Right lobe of liver (tissue), 6 donors: ENCODE data around the gene S100P. TPM values are rescaled to one million over a fixed set of nuclear protein-coding genes. Genes with fewer than 3 reads are reported as not detected.

Experiments used
- ATAC-seq, 4 donors: fragments of 200-7000 bp; cut with Tn5 transposase; one replicate each; pipeline ENCODE4 v1.9.1; 2020; ENCODE audit warnings: mild to moderate bottlenecking in 4 of 4, moderate library complexity in 4 of 4
- DNase-seq, 3 donors: peaks; one replicate each; pipeline ENCODE4 v3.0.0-alpha.2; 2020
- H3K27ac ChIP-seq, 3 donors: fragments of 200-600 bp; one replicate each; pipeline ENCODE4 v1.8.0; 2022
- H3K27me3 ChIP-seq, 2 donors: fragments of 200-600 bp; one replicate each; pipeline ENCODE4 v1.8.0; 2022
- H3K36me3 ChIP-seq, 4 donors: fragments of 200-600 bp; sonication (generic) in 1 of 4; one replicate each; pipeline versions ENCODE4 v1.5.1 to v1.8.0; 2017 to 2022; ENCODE audit warnings: control low read depth in 1 of 4
- H3K4me1 ChIP-seq, 4 donors: fragments of 200-600 bp; sonication (generic) in 1 of 4; one replicate each; pipeline versions ENCODE4 v1.5.1 to v1.8.0; 2017 to 2022; ENCODE audit warnings: control low read depth in 1 of 4
- H3K4me3 ChIP-seq, 3 donors: fragments of 200-600 bp; one replicate each; pipeline ENCODE4 v1.8.0; 2022
- H3K9me3 ChIP-seq, 4 donors: fragments of 200-600 bp; sonication (generic) in 1 of 4; one replicate each; pipeline versions ENCODE4 v1.5.1 to v1.8.0; 2017 to 2022; ENCODE audit warnings: control low read depth in 1 of 4
- POLR2A ChIP-seq: fragments of 450-650 bp; IDR thresholded peaks from one replicate; pipeline ENCODE4 v1.6.1; 2017; ENCODE audit warnings: antibody characterized with exemption, mild to moderate bottlenecking
- WGBS: methylation state at CpG from one replicate; pipeline ENCODE4 v1.1.6; 2018; ENCODE audit warnings: low coverage, low lambda C conversion rate; ENCODE audit not compliant: insufficient coverage; ENCODE audit errors: missing lambda C conversion rate; 5-methylcytosine and 5-hydroxymethylcytosine counted together
- intact Hi-C, 2 donors: fragments of 100-400 bp; cut with DNase I; formaldehyde crosslinking; loops; one replicate each; pipeline versions ENCODE4 v1.11.2 to v1.14.1; 2022
- total RNA-seq, 6 experiments: library from RNA; depleted of rRNA in 2 of 6; stranded (reverse); fragments of >200 nt in 2 of 6; fragmentation: NEBNext Ultra II Directional in 3 of 6; extraction: Animal tissue kit (Norgen Biotek cat#: 25700) in 3 of 6; gene quantifications; one replicate each; pipeline versions ENCODE4 v1.1.0 to v1.2.4, GENCODE V29; 2016 to 2023
- TF ChIP-seq, protein P1 (sequence below), 4 donors: fragments of 200-600 bp in 3 of 4; fragments of 450-650 bp in 1 of 4; IDR thresholded peaks; one replicate each; pipeline versions ENCODE4 v1.5.1 to v1.8.0; 2016 to 2022; ENCODE audit warnings: antibody characterized with exemption in 4 of 4, mild to moderate bottlenecking in 2 of 4
- donor health status: DM: no; HTN: yes; CAD: no.
- donor health status: DM: no; HTN: no; CAD: no.
- donor health status: DM: no; HTN: no; CAD: no.
- donor health status: DM: no; HTN: yes; CAD: no.
- donor health status: DM: no; HTN: yes; CAD: no.

The S100P gene
- total RNA-seq, 6 experiments from 2014 or later = 0.59 to 6.3 (median 2.7) TPM

DNA sequence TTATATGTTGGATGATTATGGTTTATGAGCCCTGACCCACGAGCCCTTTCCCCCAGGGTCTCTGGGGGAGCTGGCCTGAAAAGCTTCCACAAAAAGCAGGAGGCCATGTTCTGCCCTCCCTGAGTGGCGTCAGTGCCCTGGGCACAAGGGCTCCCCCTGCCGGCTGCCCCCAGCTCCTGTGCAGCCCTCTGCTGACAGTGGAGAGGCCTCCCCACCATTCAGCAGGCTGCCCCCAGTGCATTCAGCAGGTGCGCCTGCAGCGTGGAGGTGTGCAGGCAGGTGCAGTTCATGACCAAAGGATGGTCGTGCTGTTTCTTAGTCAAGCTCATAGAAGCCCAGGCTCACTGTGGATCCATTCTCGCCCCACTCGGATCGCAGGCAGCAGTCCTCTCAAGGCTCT is 12.5 kb upstream of the S100P start:
- Histone ChIP-seq H3K4me3 (no peak overlapping the region), H3K27ac (no peak overlapping the region), H3K27me3 (no peaks in the 10 kb centered on the region), H3K36me3 (no peaks in the 10 kb centered on the region), H3K9me3 (no peaks in the 10 kb centered on the region), H3K4me1 (peaks cover 0 to 10% (median 4%) of the 10 kb centered on the region in 4 donors)
- no peak for TF ChIP-seq POLR2A
- TF ChIP-seq, protein P1, sequence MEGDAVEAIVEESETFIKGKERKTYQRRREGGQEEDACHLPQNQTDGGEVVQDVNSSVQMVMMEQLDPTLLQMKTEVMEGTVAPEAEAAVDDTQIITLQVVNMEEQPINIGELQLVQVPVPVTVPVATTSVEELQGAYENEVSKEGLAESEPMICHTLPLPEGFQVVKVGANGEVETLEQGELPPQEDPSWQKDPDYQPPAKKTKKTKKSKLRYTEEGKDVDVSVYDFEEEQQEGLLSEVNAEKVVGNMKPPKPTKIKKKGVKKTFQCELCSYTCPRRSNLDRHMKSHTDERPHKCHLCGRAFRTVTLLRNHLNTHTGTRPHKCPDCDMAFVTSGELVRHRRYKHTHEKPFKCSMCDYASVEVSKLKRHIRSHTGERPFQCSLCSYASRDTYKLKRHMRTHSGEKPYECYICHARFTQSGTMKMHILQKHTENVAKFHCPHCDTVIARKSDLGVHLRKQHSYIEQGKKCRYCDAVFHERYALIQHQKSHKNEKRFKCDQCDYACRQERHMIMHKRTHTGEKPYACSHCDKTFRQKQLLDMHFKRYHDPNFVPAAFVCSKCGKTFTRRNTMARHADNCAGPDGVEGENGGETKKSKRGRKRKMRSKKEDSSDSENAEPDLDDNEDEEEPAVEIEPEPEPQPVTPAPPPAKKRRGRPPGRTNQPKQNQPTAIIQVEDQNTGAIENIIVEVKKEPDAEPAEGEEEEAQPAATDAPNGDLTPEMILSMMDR (IDR thresholded peaks at IDR 0.05) = peak; percentile 6 to 50 (median 30)
- peak; percentile 32 to 57 (median 52) for ATAC-seq
- 47% methylated on average over 3 of the region's 9 CpGs for WGBS
- intact Hi-C loops = no loop called here
- no peak for DNase-seq

DNA sequence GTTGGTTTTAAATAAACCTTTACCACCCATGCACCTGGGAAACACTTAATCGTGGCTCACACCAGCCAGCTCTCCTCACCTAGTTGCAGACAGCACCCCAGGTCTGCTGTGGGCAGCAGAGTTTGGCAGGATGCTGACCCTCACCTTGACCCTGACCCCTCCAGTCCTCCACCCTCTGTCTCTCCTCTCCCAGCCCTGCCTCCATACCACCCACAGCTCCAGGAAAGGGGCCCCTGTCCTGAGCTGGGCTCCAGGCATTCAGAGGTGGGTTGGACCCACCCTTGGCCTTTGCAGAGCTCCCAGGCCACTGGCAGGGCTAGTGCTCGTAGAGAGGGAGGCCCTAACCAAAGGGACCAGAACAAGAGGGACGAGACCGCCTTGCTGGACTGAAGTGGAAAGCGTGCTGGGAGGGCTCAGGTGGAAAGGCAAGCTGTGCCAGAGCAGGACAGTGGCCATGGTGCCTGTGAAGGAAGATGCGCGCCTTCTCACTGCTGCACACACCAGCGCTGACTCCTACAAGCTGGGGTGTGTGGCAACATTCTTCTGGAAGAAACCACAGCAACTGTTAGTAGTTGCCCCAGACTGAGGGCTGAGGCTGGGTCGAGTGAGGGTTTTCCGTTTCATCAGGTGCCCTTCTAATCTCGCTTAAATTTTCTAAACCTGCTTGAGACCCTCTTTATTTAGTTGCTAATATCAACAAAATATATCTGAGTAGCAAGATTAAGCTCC is 10.7 kb upstream of the S100P start:
- H3K4me1 ChIP-seq = peaks cover 0 to 2% (median under 1%) of the 10 kb centered on the region in 4 donors

DNA sequence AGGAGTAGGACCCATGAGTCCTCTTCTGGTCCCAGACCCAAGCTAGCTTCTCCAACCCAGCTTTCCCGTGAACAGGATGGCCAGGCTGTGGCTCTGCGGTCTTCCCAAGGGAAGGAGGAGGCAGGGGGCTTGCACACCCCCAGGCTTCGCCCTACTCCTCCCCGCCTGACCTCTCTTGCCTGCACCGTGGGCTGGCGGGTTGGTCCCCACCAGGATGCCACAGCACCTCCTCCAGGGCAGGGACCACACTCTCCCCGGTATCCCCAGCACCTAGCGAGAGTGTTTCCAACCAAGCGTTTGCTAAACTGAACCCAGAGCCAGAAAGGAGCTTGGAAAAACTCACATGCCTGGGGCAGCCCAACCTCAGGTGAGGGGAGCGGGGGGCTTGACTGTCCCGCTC is 9.0 kb upstream of the S100P start:
- ATAC-seq (no peak), DNase-seq (no peak)
- H3K4me1 ChIP-seq = peaks cover 0 to 18% (median 8%) of the 10 kb centered on the region in 4 donors
- TF ChIP-seq, protein P1 (IDR thresholded peaks at IDR 0.05) = no peak
- no peak for TF ChIP-seq POLR2A
- H3K9me3 ChIP-seq = no peaks in the 10 kb centered on the region
- WGBS = 73% methylated on average over 3 of the region's 11 CpGs
- no peaks in the 10 kb centered on the region for H3K36me3 ChIP-seq
- no peak overlapping the region for H3K27ac ChIP-seq
- H3K27me3 ChIP-seq = no peaks in the 10 kb centered on the region
- no peak overlapping the region for H3K4me3 ChIP-seq
- intact Hi-C loops = no loop called here

More for the DNA sequence above, 10.7 kb upstream of the S100P start:
- 55% methylated on average over 4 of the region's 11 CpGs for WGBS
- TF ChIP-seq, protein P1 (IDR thresholded peaks at IDR 0.05) = no peak
- TF ChIP-seq POLR2A = no peak
- no peaks in the 10 kb centered on the region for H3K27me3 ChIP-seq
- no peak for ATAC-seq
- H3K4me3 ChIP-seq = no peak overlapping the region
- no peaks in the 10 kb centered on the region for H3K36me3 ChIP-seq
- H3K27ac ChIP-seq = no peak overlapping the region
- no peak for DNase-seq
- H3K9me3 ChIP-seq = no peaks in the 10 kb centered on the region
- intact Hi-C loops = no loop called here

DNA sequence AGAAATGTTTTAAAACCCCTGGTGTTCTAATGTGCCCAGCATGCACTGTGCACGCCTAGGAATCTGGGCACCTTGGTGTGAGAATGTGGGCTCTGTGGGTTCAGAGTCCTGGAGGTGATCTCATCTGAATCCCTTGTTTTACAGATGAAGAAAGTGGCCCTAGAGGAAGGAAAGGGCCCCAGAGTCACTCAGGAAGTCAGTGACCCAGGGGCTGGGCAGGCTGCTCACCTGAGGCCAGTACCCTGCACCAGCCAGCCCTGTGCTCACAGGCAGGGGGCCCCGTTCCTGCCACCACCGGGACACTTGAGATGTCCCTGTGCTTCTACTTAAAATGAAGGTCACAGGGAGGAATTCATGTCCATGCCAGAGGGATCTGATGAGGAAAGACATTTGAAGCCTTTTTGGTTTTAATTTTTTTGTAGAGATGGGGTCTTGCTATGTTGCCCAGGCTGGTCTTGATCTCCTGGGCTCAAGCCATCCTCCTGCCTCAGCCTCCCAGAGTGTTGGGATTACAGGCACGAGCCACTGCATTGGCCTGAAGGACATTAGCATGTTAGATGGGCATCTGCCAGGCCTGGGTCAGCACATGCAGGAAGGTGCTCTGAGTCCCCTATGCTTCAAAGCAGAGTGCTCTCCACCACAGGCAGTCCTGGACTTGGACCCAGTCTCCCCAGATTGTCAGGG is 7.4 kb upstream of the S100P start:
- no peak for ATAC-seq
- 71% methylated on average over 3 of the region's 4 CpGs for WGBS
- no peak for DNase-seq
- H3K27ac ChIP-seq = no peak overlapping the region
- no peak overlapping the region for H3K4me3 ChIP-seq
- peaks cover 0 to 23% (median 11%) of the 10 kb centered on the region in 4 donors for H3K4me1 ChIP-seq
- no peaks in the 10 kb centered on the region for H3K27me3 ChIP-seq
- no peaks in the 10 kb centered on the region for H3K9me3 ChIP-seq
- TF ChIP-seq, protein P1 (IDR thresholded peaks at IDR 0.05) = no peak
- TF ChIP-seq POLR2A = no peak
- intact Hi-C loops = no loop called here
- H3K36me3 ChIP-seq = no peaks in the 10 kb centered on the region
